Heart left ventricle (tissue), 13 donors: ENCODE data around the gene RASL11B.

Experiments
- POLR2A ChIP-seq, 2 donors: fragments of 450-650 bp; IDR thresholded peaks; one replicate each; pipeline ENCODE4 v1.6.1; 2017; ENCODE audit warnings: antibody characterized with exemption in 2 of 2, mild to moderate bottlenecking in 2 of 2, moderate library complexity in 2 of 2
- TF ChIP-seq, protein P1 (sequence below), 12 donors: fragments of 200-600 bp; sonication (generic) in 4 of 12; IDR thresholded peaks; one replicate each; pipeline versions ENCODE4 v1.5.0 to v1.8.0; 2018 to 2022; ENCODE audit warnings: antibody characterized with exemption in 12 of 12, mild to moderate bottlenecking in 5 of 12
- donor health status: ischemic (EF 13 %, LVEDD 7.1; RV severe dilation, severe dysfunction).
- donor health status: DM: no; HTN: yes; CAD: no.
- donor health status: DM: no; HTN: no; CAD: no.
- donor health status: ischemic (EF 25% LVEDD 6.9; RV normal size, moderate dysfunction).
- donor health status: ischemic (EF 25% LVEDD 5.7; RV mildly dilated, moderate dysfunction).
- donor health status: ischemic (EF 35%, LVEDD 5.7; RV mildly dilated, moderate dysfunction).
- donor health status: nonischemic (EF 11% LVEDD 7.7; RV severe dilation, severe dysfunction).
- donor health status: DM: yes; HTN: yes; CAD: no.
- donor health status: PGD.
- donor health status: ischemic (EF 29% LVEDD 5.4; RV normal size, mild dysfunction).
- donor health status: nonischemic (EF 23%, LVEDD 6.1; RV moderate dilation, normal function).

DNA sequence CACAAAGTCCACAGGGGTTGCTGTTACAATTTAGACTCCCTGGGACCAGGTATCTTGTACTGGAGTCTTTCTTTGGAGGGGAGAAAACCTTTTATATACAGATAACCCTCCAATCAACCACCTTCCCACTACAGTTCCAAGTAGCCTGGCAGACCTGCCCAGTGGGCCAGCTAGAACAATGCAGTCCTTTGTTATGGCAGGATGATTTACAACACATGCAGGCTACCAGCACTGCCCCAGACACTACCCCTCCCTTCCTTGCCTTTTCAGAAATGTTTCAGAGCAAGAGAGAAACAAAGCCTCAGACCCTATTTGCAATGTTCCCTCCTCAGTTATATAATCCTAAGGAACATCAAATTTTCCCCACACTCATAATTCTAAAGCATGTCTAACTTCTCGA is 11.1 kb downstream of the RASL11B start:
- TF ChIP-seq, protein P1, sequence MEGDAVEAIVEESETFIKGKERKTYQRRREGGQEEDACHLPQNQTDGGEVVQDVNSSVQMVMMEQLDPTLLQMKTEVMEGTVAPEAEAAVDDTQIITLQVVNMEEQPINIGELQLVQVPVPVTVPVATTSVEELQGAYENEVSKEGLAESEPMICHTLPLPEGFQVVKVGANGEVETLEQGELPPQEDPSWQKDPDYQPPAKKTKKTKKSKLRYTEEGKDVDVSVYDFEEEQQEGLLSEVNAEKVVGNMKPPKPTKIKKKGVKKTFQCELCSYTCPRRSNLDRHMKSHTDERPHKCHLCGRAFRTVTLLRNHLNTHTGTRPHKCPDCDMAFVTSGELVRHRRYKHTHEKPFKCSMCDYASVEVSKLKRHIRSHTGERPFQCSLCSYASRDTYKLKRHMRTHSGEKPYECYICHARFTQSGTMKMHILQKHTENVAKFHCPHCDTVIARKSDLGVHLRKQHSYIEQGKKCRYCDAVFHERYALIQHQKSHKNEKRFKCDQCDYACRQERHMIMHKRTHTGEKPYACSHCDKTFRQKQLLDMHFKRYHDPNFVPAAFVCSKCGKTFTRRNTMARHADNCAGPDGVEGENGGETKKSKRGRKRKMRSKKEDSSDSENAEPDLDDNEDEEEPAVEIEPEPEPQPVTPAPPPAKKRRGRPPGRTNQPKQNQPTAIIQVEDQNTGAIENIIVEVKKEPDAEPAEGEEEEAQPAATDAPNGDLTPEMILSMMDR (IDR thresholded peaks at IDR 0.05): no peak
- TF ChIP-seq POLR2A (IDR thresholded peaks at IDR 0.05): no peak
